Common myeloid progenitor, CD34-positive (primary cell): ENCODE results near the gene MMP17. TPM values are rescaled to one million over a fixed set of nuclear protein-coding genes. Genes with fewer than 3 reads are reported as not detected.

Source experiments
- CTCF ChIA-PET: fragments of 350-600 bp; sonication (Branson Sonifier 250); formaldehyde crosslinking; loops from one replicate; lab custom pipeline; 2021; ENCODE audit warnings: antibody characterized with exemption; lab: Charles Lee
- POLR2A ChIA-PET: fragments of 350-600 bp; sonication (Branson Sonifier 250); formaldehyde crosslinking; loops from one replicate; lab custom pipeline; 2021; ENCODE audit warnings: antibody characterized with exemption; lab: Charles Lee
- DNase-seq, 3 donors: peaks; one replicate each; pipeline versions ENCODE4 v3.0.0 to v3.0.0-alpha.2; 2013
- H3K27ac ChIP-seq, 2 experiments: 1 replicate in 1 of 2; 2 replicates in 1 of 2; pipeline ENCODE4 v1.7.0; 2013; ENCODE audit warnings: inconsistent platforms in 2 of 2, low read length in 2 of 2, mild to moderate bottlenecking in 2 of 2, low read depth in 1 of 2, moderate library complexity in 1 of 2; ENCODE audit not compliant: severe bottlenecking in 2 of 2, insufficient read depth in 1 of 2, poor library complexity in 1 of 2
- H3K27me3 ChIP-seq, 5 experiments: replicated peaks in 2 of 5; 1 replicate in 3 of 5; 2 replicates in 2 of 5; pipeline versions ENCODE4 v1.6.1 to v1.7.0; 2013; ENCODE audit warnings: low read length in 4 of 5, mild to moderate bottlenecking in 2 of 5, moderate library complexity in 2 of 5, inconsistent platforms in 1 of 5; ENCODE audit not compliant: insufficient read depth in 5 of 5, control insufficient read depth in 4 of 5
- H3K36me3 ChIP-seq, 4 experiments: 1 replicate in 2 of 4; 2 replicates in 2 of 4; pipeline versions ENCODE4 v1.6.1 to v1.7.0; 2013; ENCODE audit warnings: low read length in 3 of 4, control low read depth in 1 of 4, mild to moderate bottlenecking in 1 of 4; ENCODE audit not compliant: control insufficient read depth in 4 of 4, insufficient read depth in 4 of 4
- H3K4me1 ChIP-seq, 4 experiments: 1 replicate in 3 of 4; 2 replicates in 1 of 4; pipeline versions ENCODE4 v1.6.1 to v1.7.1; 2013; ENCODE audit warnings: low read length in 3 of 4, mild to moderate bottlenecking in 3 of 4, control low read depth in 1 of 4, inconsistent platforms in 1 of 4, moderate library complexity in 1 of 4; ENCODE audit not compliant: control insufficient read depth in 4 of 4, insufficient read depth in 4 of 4; ENCODE audit errors: control extremely low read depth in 1 of 4
- H3K4me3 ChIP-seq, 7 experiments: 1 replicate in 4 of 7; 2 replicates in 3 of 7; pipeline versions ENCODE4 v1.5.1 to v1.7.0; 2013; ENCODE audit warnings: mild to moderate bottlenecking in 7 of 7, low read length in 6 of 7, moderate library complexity in 6 of 7, inconsistent platforms in 2 of 7, low read depth in 2 of 7, control low read depth in 1 of 7; ENCODE audit not compliant: insufficient read depth in 4 of 7, control insufficient read depth in 1 of 7; ENCODE audit errors: extremely low read depth in 1 of 7
- H3K9me3 ChIP-seq, 5 experiments: 1 replicate in 4 of 5; 2 replicates in 1 of 5; pipeline versions ENCODE4 v1.6.1 to v1.7.1; 2013; ENCODE audit warnings: low read length in 4 of 5, mild to moderate bottlenecking in 2 of 5, inconsistent platforms in 1 of 5, low read depth in 1 of 5, moderate library complexity in 1 of 5; ENCODE audit not compliant: control insufficient read depth in 4 of 5, insufficient read depth in 2 of 5; ENCODE audit errors: control extremely low read depth in 1 of 5
- WGBS: methylation state at CpG from one replicate; pipeline ENCODE4 v1.1.5; 2013; ENCODE audit not compliant: insufficient coverage; 5-methylcytosine and 5-hydroxymethylcytosine counted together
- polyA plus RNA-seq: library from polyadenylated mRNA; unstranded; fragments of 120-200 nt; gene quantifications from one replicate; pipeline ENCODE4 v1.2.1, GENCODE V29; 2013

MMP17 gene
- 1.3 TPM for polyA plus RNA-seq

DNA sequence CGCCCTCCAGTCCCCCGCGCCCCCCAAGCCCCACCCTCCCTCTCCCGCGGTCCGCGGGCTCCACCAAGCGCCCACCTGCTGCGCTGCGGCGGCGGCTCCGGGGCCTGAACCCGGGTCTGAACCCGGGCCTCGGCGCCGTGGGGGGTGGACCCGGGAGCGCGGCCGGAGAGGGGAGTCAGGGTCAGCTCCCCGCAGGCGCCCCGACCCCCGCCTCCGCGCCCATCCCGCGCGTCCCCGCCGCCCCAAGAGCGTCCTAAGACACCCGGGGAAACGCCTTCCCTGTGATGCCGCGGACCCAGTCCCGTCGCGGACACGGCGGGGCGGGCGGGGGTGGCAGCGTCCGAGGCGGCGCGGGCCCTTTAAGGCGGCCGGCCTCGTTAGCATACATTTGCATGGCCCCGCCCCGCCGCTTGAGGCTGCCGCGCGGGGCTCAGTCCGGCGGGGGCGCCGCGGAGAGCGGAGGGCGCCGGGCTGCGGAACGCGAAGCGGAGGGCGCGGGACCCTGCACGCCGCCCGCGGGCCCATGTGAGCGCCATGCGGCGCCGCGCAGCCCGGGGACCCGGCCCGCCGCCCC is at the start of gene MMP17:
MMP17 (plus strand) TSS at position 433 of the 574 bp plus-strand sequence; CDS start at position 535, 102 bp downstream.
- peak within 1 kb of the TSS; percentile 11 to 73 (median 62) for H3K4me3 ChIP-seq
- peaks cover 0 to 66% (median 15%) of the 10 kb centered on the region in 5 experiments for H3K27me3 ChIP-seq
- no peaks in the 10 kb centered on the region for H3K9me3 ChIP-seq
- peak; percentile 47 to 79 (median 73) for DNase-seq
- CTCF ChIA-PET: interaction anchor here (0.9 to 2.9 kb wide), 2 partner anchors 29 to 723 kb away, joined by 4 to 9 read pairs; no protein-coding TSS in a partner anchor
- WGBS: under 1% methylated on average over 55 of the region's 86 CpGs
- H3K27ac ChIP-seq: no peak within 1 kb of the TSS
- H3K4me1 ChIP-seq: peaks cover 0 to 35% (median 31%) of the 10 kb centered on the region in 4 experiments
- H3K36me3 ChIP-seq: no peaks in the 10 kb centered on the region
- POLR2A ChIA-PET: no interaction called here

DNA sequence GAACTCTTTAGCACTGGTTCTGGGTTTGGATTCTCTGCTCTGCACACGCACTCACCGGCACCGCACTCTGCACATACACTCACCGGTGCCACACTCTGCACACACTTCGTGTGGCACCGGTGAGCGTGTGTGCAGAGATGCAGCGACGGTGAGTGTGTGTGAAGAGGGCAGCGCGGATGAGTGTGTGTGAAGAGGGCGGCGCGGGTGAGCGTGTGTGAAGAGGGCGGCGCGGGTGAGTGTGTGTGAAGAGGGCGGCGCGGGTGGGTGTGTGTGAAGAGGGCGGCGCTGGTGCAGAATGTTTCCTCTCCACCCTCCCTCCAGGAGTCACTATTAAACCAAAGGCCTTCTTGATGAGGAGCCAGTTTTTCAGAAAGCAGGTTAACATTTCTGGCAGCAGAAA is 49.2 kb upstream of the MMP17 start:
- Histone ChIP-seq H3K4me1 (peaks cover 4 to 12% (median 9%) of the 10 kb centered on the region in 4 experiments), H3K27me3 (no peaks in the 10 kb centered on the region), H3K4me3 (no peak overlapping the region), H3K27ac (no peak overlapping the region), H3K36me3 (peaks cover 13 to 60% (median 40%) of the 10 kb centered on the region in 4 experiments), H3K9me3 (no peaks in the 10 kb centered on the region)
- ChIA-PET POLR2A (no interaction called here), CTCF (no interaction called here)
- no peak for DNase-seq
- 93% methylated on average over 3 of the region's 23 CpGs for WGBS

- no peak overlapping the region for H3K27ac ChIP-seq
- DNase-seq: no peak
Measured at GRCh38 chr12:131782061-131782460, 46.1 kb upstream of the MMP17 start.

DNA sequence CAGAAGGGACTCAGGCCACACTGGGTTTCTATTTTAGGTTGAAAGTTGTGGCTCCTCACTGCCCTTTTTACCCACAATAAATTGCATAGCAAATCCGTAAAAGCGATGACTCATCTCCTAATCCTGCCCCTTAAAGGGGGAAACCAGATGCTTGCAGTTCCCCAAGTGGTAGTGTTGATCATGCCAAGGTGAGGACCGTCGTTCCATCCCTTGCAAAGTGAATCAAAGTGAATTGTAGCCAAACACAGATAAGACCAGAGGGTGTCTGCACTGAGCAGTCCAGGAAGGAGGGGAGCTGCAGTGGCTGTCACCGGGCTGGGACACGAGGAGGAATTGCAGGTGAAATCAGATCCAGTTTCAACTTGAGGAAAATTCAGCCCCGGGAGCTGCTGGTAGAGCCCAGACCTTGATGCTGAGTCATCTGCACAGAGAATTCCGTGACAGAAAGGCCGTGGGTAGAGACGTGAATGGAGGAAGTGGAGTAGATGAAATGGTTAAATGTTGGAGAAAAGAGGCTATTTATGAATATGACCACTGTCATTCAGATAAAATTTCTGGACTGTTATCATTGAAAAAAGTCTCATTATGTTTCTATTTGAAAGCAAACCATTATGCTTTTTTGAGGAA is 44.2 kb upstream of the MMP17 start:
- H3K9me3 ChIP-seq: no peaks in the 10 kb centered on the region
- peak; percentile 52 to 88 (median 85) for DNase-seq
- CTCF ChIA-PET: interaction anchor here (0.8 to 1.6 kb wide), 3 partner anchors 11 to 42 kb away, joined by 3 to 5 read pairs (median 3); no protein-coding TSS in a partner anchor
- no peaks in the 10 kb centered on the region for H3K27me3 ChIP-seq
- WGBS: 48% methylated on average over 8 of the region's 10 CpGs
- POLR2A ChIA-PET: no interaction called here
- peaks cover 0 to 12% (median 8%) of the 10 kb centered on the region in 4 experiments for H3K4me1 ChIP-seq
- H3K27ac ChIP-seq: no peak overlapping the region
- peak overlapping the region in 2 of 7 experiments; percentile 26 to 31 for H3K4me3 ChIP-seq
- peaks cover 23 to 68% (median 43%) of the 10 kb centered on the region in 4 experiments for H3K36me3 ChIP-seq

More at GRCh38 chr12:131782061-131782460, 46.1 kb upstream of the MMP17 start:
- Histone ChIP-seq H3K9me3 (no peaks in the 10 kb centered on the region), H3K4me3 (no peak overlapping the region), H3K36me3 (peaks cover 19 to 65% (median 37%) of the 10 kb centered on the region in 4 experiments), H3K4me1 (peaks cover 0 to 12% (median 8%) of the 10 kb centered on the region in 4 experiments), H3K27me3 (no peaks in the 10 kb centered on the region)
- no CpG with 5 or more reads among the region's 2 CpGs for WGBS
- ChIA-PET CTCF (no interaction called here), POLR2A (no interaction called here)

DNA sequence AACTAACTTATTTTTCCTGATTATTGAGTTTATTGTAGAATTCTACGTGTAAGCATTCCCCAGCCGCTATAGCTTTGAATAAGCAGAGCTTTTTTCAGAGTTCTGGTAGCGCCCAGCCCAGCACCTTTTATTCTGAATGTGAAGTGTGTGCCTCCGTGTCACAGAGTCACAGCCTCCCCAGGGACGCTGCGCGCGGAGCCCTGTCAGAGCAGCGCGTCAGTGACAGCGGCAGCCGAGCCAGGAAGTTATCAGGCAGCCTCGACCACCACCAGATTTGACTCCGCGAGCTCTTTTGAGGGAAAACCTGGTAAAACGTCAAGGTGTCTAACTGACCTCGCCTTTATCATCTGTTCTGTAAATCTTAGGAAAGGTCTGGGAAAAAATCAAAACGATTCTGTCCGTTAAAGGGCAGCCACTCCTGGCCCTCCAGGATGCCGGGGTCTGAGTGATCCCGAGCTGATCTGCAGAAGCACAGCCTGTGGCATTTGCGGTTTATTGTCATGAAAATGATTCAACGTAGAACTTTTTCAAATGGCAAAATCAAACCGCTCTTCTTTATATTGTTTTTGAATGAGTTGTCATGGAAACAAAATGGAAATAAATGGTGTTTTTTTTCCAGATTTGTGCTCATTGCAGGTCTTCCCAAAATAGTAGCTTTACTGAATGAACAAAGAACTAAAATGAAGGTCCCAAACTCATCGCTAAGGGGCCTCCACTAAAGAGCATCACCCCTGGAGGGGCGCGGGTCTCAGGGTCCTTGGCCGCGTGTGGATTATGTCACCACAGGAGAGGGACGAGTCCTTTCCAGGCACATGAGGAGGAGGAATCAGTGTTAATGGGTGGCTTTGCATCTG is 43.1 kb upstream of the MMP17 start:
- ChIA-PET POLR2A (interaction anchor here (0.6 kb wide), 1 partner anchor 319 kb away, joined by 3 read pairs; no protein-coding TSS in a partner anchor), CTCF (interaction anchor here (0.8 to 1.2 kb wide), 4 partner anchors 9 to 41 kb away, joined by 3 to 6 read pairs (median 4); no protein-coding TSS in a partner anchor)
- Histone ChIP-seq H3K4me3 (no peak overlapping the region), H3K36me3 (peaks cover 23 to 71% (median 45%) of the 10 kb centered on the region in 4 experiments), H3K27me3 (no peaks in the 10 kb centered on the region), H3K9me3 (no peaks in the 10 kb centered on the region), H3K27ac (peak overlapping the region in 1 of 2 experiments; percentile 19), H3K4me1 (peaks cover 0 to 12% (median 8%) of the 10 kb centered on the region in 4 experiments)
- 95% methylated on average over 22 of the region's 30 CpGs for WGBS
- DNase-seq: no peak

GRCh38 chr12:131785763-131786330 is 42.3 kb upstream of the MMP17 start:
- H3K4me1 ChIP-seq: peaks cover 0 to 12% (median 8%) of the 10 kb centered on the region in 4 experiments
- CTCF ChIA-PET: interaction anchor here (1.2 kb wide), 2 partner anchors 10 to 18 kb away, joined by 4 to 6 read pairs; no protein-coding TSS in a partner anchor
- POLR2A ChIA-PET: no interaction called here
- peaks cover 26 to 73% (median 49%) of the 10 kb centered on the region in 4 experiments for H3K36me3 ChIP-seq
- no peaks in the 10 kb centered on the region for H3K9me3 ChIP-seq
- H3K27ac ChIP-seq: peak overlapping the region in 1 of 2 experiments; percentile 19
- 95% methylated on average over 13 of the region's 15 CpGs for WGBS
- H3K4me3 ChIP-seq: no peak overlapping the region
- no peak for DNase-seq
- H3K27me3 ChIP-seq: no peaks in the 10 kb centered on the region
